ENCODE results near the gene PDE3A.
"Not testable (repeated sequence)": the region's sequence is repeated elsewhere in the genome, so short reads cannot be mapped to it uniquely, and the experiment has no call there.

Gene PDE3A
- total RNA-seq = 0 to 0.26 reads per million in 2 donors

DNA sequence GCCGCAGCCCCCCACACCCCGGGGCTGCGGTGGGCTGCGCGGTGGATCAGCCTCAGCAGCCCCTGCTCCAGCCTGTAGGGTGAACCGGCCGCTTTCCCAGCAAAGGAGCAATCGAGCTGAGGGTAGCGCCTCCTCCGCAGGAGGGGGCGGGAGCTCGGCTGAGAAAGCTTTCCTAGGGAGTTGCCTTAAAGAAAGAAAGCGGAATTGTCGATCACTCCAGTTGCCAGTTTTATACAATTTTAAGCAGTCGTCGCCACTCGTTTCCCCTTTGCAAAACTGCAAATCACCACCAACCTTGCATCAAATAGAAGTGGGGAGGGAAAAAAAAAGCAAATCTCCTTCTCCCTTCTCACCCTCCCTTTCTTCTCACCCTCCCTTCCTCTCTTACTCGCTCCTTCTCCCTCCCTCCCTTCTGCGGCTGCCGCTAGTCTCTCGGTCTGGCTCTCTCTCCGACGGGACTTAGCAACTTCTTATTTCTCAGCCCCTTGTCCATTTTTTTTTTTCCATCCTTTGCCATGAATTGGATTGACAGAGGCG, at the start of gene PDE3A:
Gene PDE3A, plus strand, starts transcription at position 424 of the 537 bp plus-strand sequence. CDS start 748 bp downstream, outside the sequence.
- no peak for DNase-seq

DNA sequence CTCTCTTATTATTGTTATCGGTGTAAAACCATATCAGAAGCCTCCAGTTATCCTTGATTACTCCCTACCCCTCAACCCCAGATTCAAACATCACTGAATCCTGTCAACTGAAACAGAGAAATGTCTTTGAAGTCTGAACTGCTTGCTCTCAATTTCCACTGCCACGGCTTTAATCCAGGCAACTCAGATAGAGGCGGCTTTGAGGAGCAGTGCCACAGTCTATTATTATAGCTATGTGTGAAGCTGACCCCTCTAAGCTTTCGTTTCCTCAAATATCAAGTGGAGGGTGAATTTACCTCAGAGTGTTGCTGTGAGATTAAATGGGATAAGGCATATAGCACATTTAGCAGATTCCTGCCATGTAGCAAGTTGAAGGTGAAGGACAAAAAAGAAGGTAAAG, 49.0 kb upstream of the PDE3A start:
- no peak for DNase-seq

- DNase-seq = no peak
Observed at GRCh38 chr12:20320552-20320951, 47.8 kb upstream of the PDE3A start.

DNA sequence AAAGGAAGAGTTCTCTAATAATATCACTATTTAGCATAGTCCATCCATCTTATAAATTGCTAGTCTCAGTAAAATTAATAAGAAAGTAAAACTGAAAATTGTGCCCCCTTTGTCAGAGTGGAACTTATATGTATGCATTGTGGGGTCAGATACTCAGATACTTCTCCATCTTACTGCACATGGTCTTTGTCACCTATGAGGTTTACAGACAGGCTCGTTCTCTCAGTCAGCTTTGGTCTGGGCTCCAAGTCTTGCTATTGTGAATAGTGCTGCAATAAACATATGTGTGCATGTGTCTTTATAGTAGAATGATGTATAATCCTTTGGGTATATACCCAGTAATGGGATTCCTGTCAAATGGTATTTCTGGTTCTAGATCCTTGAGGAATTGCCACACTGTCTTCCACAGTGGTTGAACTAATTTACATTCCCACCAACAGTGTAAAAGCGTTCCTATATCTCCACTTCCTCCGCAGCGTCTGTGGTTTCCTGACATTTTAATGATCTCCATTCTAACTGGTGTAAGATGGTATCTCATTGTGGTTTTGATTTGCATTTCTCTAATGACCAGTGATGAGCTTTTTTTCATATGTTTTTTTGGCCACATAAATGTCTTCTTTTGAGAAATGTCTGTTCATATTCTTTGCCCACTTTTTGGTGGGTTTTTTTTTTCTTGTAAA, 37.4 kb upstream of the PDE3A start:
- DNase-seq = not testable (repeated sequence)

DNA sequence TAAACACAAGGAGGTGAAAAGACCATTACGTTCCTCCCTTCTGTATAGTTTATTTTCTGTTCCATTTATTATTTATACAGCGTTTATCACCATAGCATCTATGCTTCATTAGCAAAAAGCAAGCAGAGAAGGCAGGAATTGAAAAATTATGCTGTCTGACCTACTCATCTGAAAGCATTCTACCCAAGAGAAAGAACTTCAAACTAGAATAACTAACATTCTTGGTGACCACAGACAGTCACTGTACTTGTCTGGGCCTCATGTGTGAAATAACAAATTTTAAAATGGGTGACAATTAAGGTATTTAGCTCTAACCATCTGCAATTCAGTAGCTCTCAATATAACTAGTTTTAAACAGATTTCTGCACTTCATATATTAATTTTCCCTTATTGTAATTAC, 29.3 kb upstream of the PDE3A start:
- no peak for DNase-seq

DNA sequence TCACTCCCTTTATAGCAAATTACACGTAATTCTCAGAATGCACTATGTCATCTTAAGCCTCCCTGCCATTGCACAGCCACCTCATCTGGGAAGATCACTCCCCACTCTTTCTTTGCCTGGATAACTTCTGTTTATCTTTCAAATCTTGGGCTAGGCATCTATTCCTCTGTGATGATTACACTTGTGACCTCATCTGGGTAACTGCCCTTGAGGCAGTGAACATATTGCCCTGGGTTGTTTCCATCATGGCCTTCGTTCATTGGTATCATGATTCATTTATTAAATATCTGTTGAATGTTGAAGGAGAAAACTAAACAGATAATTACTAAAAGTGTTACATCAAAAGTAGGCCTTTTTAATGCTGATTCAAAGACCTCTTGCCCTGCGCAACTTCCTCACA, 26.2 kb upstream of the PDE3A start:
- DNase-seq = no peak

GRCh38 chr12:20345866-20346265, 22.5 kb upstream of the PDE3A start:
- no peak for DNase-seq

- DNase-seq = no peak
Observed at GRCh38 chr12:20350026-20350425, 18.3 kb upstream of the PDE3A start.

- DNase-seq = no peak
Observed at GRCh38 chr12:20350495-20350894, 17.8 kb upstream of the PDE3A start.

- no peak for DNase-seq
Observed at GRCh38 chr12:20351406-20351805, 16.9 kb upstream of the PDE3A start.

- DNase-seq = no peak
Observed at GRCh38 chr12:20356048-20356447, 12.3 kb upstream of the PDE3A start.

GRCh38 chr12:20360407-20360806, 7.9 kb upstream of the PDE3A start:
- no peak for DNase-seq

DNA sequence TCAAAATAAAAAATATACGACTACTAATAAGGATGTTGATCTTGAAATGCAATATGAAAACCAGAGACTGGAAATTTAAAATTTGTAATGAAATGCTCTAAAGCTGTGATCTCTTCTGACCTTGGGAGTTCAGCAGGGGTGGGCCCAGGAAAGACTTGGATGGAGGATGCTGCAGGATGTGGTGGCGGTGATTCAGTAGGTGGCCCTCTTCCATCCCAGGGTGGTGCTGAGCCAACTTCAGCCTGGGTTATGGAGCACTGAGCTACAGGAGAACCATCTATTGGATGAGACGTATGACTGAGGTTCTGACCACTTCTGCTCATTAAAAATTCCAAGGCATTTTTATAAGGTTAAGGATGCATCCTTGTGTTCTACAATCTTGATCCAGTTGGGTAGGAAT, 6.9 kb upstream of the PDE3A start:
- DNase-seq = no peak

DNA sequence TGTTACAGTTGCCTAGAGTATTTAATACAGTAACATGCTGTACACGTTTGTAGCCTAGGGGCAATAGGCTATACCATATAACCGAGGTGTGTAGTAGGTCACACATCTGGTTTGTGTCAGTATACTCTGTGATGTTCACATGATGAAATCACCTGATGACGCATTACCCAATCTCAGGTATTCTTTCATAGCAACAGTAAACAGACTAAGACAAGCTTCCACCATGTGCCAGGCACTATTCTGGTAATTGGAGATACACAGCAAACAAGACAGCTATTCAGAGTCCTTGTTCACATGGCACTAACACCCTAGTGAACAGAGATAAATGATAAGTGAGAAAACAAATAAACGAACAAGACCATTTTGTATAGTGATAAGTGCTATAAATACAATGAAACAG, 3.8 kb upstream of the PDE3A start:
- no peak for DNase-seq

DNA sequence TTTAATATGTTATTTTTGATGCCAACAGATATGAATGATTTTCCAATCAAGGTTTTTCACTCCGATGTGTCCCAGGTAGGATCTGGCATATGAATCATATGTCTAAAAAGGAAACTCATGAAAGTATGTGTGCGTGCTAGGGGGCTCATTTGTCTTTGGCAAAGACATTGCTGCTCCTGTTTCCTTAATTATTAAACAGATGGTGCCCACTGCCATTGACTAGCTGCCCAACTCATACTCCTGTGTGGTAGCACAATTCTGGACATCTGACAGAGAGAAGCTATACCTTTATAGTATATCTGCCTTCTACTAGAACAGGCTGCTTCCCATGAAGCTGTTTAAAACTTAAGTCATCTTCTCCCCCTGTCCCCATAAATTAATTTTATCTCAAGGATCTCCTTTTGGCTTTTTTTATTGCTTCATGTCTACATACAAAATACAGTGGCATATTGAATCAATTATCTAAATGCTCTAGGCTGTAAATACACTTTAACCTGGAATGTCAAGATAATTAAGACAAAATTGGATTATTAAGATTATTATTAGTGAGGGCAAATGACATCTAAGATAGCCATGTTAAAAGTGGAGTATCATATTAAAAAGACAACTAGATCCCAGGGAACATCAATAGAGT, 1.4 kb upstream of the PDE3A start:
- no peak for DNase-seq

DNA sequence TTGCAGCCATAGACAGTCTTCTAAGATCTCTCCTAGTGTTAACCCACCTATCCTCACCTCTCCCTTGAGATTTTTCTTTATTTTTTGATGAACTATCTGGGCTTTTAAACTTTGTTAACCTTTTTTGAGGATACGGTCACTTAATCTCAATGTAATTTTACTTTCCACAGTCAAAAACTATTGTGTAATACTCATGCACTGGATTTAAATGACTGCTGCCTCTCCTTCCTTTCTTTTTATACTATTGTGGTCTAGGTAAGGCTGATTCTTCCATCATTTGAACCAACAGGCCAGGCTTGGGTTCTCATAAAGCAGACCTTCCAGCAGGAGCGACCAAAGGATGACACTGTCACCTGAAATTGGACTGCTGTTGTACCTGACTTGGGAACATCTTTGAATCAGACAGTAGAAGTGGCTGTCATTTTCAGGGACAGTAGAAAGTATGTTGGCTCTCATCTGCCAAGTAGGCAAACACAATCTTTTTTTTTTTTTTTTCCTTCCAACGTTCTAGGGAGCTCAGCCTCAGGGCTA, 689 bp upstream of the PDE3A start:
- DNase-seq = no peak

DNA sequence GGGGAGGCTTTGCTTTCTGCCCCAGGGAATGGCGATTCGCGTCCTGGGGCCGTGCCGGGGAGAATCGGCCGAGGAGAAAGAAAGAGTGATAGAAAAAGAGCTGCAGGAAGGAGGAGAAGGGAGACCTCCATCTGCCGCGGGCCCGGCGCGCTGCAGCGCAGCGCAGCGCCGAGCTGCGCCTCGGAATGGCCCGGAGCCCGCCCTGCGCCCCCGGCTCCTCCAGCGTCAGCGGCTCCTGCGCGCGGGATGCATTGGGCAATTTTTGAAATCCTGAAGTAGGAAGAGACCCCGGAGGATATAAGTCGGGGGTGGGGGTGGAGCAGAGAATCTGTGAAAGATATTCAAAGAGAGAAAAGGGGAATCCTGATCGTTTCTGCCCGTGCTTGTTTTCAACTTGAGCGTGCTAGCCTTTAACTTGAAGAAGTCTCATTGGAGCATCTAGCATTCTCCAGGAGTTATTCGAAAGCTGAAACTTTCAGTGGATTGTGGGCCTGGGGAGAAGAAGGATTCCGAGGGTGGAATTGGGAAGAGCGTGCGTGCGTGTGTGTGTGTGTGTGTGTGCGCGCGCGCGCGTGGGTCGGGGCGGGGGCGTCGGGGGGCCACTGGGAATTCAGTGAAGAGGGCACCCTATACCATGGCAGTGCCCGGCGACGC, 441 bp downstream of the PDE3A start:
- DNase-seq = no peak

GRCh38 chr12:20369305-20370013, 1.1 kb downstream of the PDE3A start:
- DNase-seq = no peak

- no peak for DNase-seq
Observed at GRCh38 chr12:20370014-20370386, 1.7 kb downstream of the PDE3A start.

- DNase-seq = no peak
Observed at GRCh38 chr12:20370866-20371519, 2.7 kb downstream of the PDE3A start.

- no peak for DNase-seq
Observed at GRCh38 chr12:20372326-20373096, 4.2 kb downstream of the PDE3A start.

GRCh38 chr12:20374795-20375194, 6.5 kb downstream of the PDE3A start:
- DNase-seq = no peak
